ENCODE measurements around the gene NDUFB10. TPM values are rescaled to one million over a fixed set of nuclear protein-coding genes. Genes with fewer than 3 reads are reported as not detected.

The NDUFB10 gene
- total RNA-seq, 4 donors from 2014 or later, result 172 to 215 (median 189) TPM

DNA sequence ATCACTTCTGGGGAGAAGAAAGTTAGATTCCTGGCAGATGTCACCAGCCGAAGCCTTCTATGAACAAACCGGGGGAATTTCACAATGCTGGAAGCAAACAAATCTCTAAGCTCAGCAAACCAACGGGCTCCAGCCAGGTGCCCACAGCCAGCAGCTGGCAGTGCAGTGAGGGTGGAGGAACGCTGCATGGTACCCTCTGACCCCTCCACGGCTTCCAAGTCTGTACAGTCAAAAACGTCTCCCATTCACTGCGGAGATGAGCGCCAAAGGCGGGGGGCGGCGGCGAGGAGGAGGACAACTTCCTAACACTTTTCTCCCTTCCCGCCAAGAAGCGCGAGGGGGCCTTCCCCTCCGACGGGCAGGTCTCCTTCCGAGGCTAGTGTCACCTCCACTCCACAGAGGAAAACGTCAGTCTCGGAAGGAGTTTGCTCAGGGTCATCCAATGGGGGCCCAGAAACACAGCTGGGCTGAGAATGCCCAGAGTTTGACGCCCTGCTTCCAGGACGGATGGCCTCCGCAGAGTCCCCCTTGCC, 49.4 kb downstream of the NDUFB10 start:
- H3K27me3 ChIP-seq, result no peaks in the 10 kb centered on the region
- DNase-seq, result no peak
- peak overlapping the region; percentile 58 to 98 (median 86) for H3K4me3 ChIP-seq
- H3K27ac ChIP-seq, result peak overlapping the region; percentile 79 to 98 (median 96)
- H3K4me1 ChIP-seq, result peaks cover 44 to 66% (median 54%) of the 10 kb centered on the region in 3 donors
- TF ChIP-seq POLR2A (IDR thresholded peaks at IDR 0.05), result no peak
- TF ChIP-seq, protein P1, sequence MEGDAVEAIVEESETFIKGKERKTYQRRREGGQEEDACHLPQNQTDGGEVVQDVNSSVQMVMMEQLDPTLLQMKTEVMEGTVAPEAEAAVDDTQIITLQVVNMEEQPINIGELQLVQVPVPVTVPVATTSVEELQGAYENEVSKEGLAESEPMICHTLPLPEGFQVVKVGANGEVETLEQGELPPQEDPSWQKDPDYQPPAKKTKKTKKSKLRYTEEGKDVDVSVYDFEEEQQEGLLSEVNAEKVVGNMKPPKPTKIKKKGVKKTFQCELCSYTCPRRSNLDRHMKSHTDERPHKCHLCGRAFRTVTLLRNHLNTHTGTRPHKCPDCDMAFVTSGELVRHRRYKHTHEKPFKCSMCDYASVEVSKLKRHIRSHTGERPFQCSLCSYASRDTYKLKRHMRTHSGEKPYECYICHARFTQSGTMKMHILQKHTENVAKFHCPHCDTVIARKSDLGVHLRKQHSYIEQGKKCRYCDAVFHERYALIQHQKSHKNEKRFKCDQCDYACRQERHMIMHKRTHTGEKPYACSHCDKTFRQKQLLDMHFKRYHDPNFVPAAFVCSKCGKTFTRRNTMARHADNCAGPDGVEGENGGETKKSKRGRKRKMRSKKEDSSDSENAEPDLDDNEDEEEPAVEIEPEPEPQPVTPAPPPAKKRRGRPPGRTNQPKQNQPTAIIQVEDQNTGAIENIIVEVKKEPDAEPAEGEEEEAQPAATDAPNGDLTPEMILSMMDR (IDR thresholded peaks at IDR 0.05), result no peak
- WGBS, 2 donors, result 4 to 5% methylated on average over 5 to 13 of the region's 23 CpGs
- H3K36me3 ChIP-seq, result peaks cover 0 to 11% (median 0%) of the 10 kb centered on the region in 3 donors
- intact Hi-C loops (cut with DNase I), result no loop called here
- no peaks in the 10 kb centered on the region for H3K9me3 ChIP-seq

DNA sequence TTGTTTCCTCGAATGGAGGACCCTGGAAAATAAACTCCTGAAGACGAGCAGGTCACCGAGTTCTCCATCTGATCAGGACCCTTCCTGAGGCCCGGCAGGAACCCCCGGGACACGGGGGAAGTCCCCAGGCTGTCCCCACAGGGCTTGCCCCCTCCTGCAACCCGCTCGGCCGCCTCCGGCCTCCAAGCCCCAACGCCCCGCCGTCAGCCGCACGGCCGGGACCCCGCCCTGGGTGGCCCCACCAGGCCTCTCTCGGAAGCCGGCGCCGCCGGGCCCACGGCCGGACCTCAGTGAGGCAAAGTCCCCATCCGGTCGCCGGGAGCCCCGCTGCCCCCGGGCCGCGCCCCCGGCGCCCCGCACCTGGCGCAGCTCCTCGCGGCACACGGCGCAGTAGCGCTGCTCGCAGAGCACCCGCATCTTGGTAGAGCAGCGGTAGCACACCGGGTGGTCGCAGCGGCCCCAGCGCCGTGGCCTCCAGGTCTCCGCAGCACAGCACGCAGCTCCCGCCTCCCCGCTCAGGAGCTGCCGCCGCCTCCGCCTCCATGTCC, 49.9 kb downstream of the NDUFB10 start:
- DNase-seq, result no peak
- intact Hi-C loops (cut with DNase I), result no loop called here
- WGBS, 2 donors, result no CpG with 5 or more reads among the region's 55 CpGs

DNA sequence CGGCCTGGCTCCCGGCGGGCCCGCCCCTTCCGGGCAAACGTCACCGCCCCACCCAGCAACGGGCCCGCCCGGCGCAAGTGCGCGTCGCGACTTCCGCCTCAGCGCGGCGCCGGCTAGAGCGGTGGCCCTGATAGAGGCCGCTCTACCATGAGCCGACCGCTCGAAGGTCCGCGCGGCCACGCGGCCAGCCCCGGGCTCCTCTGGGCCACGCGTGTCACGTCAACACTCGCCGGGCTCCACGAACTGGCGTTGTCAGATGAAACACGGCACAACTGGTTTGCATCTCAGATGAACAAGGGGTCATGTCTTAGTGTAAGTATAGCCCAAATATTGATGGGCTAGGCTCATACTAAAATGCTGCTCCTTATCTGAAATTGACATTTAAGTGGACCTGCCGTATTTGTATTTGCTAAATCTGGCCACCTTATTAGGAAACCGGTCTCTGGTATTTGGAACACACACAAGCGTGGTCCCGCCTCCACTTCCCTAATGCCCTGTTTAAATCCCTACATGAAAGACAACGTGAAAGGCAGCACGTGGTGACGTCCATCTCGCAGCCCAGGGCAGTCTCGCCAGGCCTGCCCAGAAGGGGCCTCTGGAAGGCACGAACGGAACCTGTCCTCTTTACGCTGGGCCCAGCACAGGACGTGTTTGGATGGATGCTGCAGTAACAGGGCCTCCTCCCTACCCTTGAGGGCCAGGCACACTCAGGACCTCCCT, 50.6 kb downstream of the NDUFB10 start, which contains the start of gene ZNF598:
ZNF598 (minus strand) TSS at position 31 of the 720 bp plus-strand sequence.
- no peaks in the 10 kb centered on the region for H3K27me3 ChIP-seq
- TF ChIP-seq POLR2A (IDR thresholded peaks at IDR 0.05), result peak in 3 of 4 donors; percentile 81 to 97 (median 91)
- TF ChIP-seq, protein P1 (IDR thresholded peaks at IDR 0.05), result peak in 1 of 6 experiments; percentile 6
- DNase-seq, result no peak
- H3K4me1 ChIP-seq, result peaks cover 33 to 58% (median 44%) of the 10 kb centered on the region in 3 donors
- WGBS, 2 donors, result 1 to 2% methylated on average over 9 to 16 of the region's 52 CpGs
- H3K27ac ChIP-seq, result peak within 1 kb of the TSS; percentile 94 to 98 (median 96)
- H3K9me3 ChIP-seq, result no peaks in the 10 kb centered on the region
- H3K36me3 ChIP-seq, result peaks cover 0 to 4% (median 0%) of the 10 kb centered on the region in 3 donors
- intact Hi-C loops (cut with DNase I), result no loop called here
- H3K4me3 ChIP-seq, result peak within 1 kb of the TSS; percentile 58 to 98 (median 86)

More for the DNA sequence above, 49.9 kb downstream of the NDUFB10 start:
- peak overlapping the region; percentile 79 to 98 (median 96) for H3K27ac ChIP-seq
- H3K4me1 ChIP-seq, result peaks cover 40 to 60% (median 49%) of the 10 kb centered on the region in 3 donors
- H3K4me3 ChIP-seq, result peak overlapping the region; percentile 58 to 98 (median 86)
- TF ChIP-seq, protein P1 (IDR thresholded peaks at IDR 0.05), result no peak
- no peak for TF ChIP-seq POLR2A (IDR thresholded peaks at IDR 0.05)
- H3K9me3 ChIP-seq, result no peaks in the 10 kb centered on the region
- H3K27me3 ChIP-seq, result no peaks in the 10 kb centered on the region
- H3K36me3 ChIP-seq, result peaks cover 0 to 11% (median 0%) of the 10 kb centered on the region in 3 donors

Small RNA genes lying within 50 kb of the gene (small RNA-seq; reads per million reads assigned to genes)
- gene AC005363.2 (0 reads per million in 4 donors), gene SNORA10 (0 reads per million in 4 donors), gene SNORA64 (0 reads per million in 4 donors)

Other genes with a start within 250 kb of the NDUFB10 start
- 10 to 100 TPM; 30.2 to 57.1 (median 53.6) TPM for gene NME3, start 188.0 kb upstream of the NDUFB10 start, total RNA-seq
- gene EME2, start 186.7 kb upstream of the NDUFB10 start, total RNA-seq, result 10 to 100 TPM in 2 of 4 donors, 1 to 10 TPM in 2; 8.8 to 14.4 (median 10.1) TPM
- 100 to 1,000 TPM in 3 of 4 donors, 10 to 100 TPM in 1; 89.5 to 158 (median 114) TPM for gene MRPS34, start 186.4 kb upstream of the NDUFB10 start, total RNA-seq
- 10 to 100 TPM; 27.8 to 84.5 (median 45.1) TPM for gene SPSB3, start 177.0 kb upstream of the NDUFB10 start, total RNA-seq
- 10 to 100 TPM; 71.4 to 91.5 (median 79.5) TPM for gene NUBP2, start 176.6 kb upstream of the NDUFB10 start, total RNA-seq
- gene IGFALS, start 165.8 kb upstream of the NDUFB10 start, total RNA-seq, result not detected
- 10 to 100 TPM; 30.6 to 56.5 (median 43.4) TPM for gene HAGH, start 132.7 kb upstream of the NDUFB10 start, total RNA-seq
- 10 to 100 TPM; 34.3 to 52.3 (median 46.9) TPM for gene FAHD1, start 132.3 kb upstream of the NDUFB10 start, total RNA-seq
- gene MEIOB, start 87.4 kb upstream of the NDUFB10 start, total RNA-seq, result under 1 TPM in 1 of 4 donors, not detected in 3; 0.76 TPM
- gene HS3ST6, start 41.1 kb upstream of the NDUFB10 start, total RNA-seq, result 1 to 10 TPM; 1.6 to 9.9 (median 6.3) TPM
- gene MSRB1, start 16.3 kb upstream of the NDUFB10 start, total RNA-seq, result 10 to 100 TPM; 20.1 to 36.4 (median 21.0) TPM
- gene RPL3L, start 4.8 kb upstream of the NDUFB10 start, total RNA-seq, result not detected
- gene RPS2, start 5.3 kb downstream of the NDUFB10 start, total RNA-seq, result 1,000 to 10,000 TPM; 1,980 to 2,837 (median 2,292) TPM
- gene RNF151, start 7.3 kb downstream of the NDUFB10 start, total RNA-seq, result not detected
- gene TBL3, start 12.5 kb downstream of the NDUFB10 start, total RNA-seq, result 10 to 100 TPM; 32.7 to 48.2 (median 36.7) TPM
- gene NOXO1, start 21.9 kb downstream of the NDUFB10 start, total RNA-seq, result 1 to 10 TPM in 2 of 4 donors, under 1 TPM in 2; 0.38 to 4.2 (median 1.8) TPM
- gene GFER, start 24.7 kb downstream of the NDUFB10 start, total RNA-seq, result 10 to 100 TPM in 2 of 4 donors, 1 to 10 TPM in 2; 5.6 to 30.4 (median 13.6) TPM
- 1 to 10 TPM in 2 of 4 donors, under 1 TPM in 1, not detected in 1; 0.38 to 1.0 (median 1.0) TPM for gene SYNGR3, start 30.4 kb downstream of the NDUFB10 start, total RNA-seq
- 10 to 100 TPM; 31.3 to 56.1 (median 40.9) TPM for gene ZNF598, start 50.3 kb downstream of the NDUFB10 start, total RNA-seq
- under 1 TPM in 1 of 4 donors, not detected in 3; 0.48 TPM for gene NPW, start 60.2 kb downstream of the NDUFB10 start, total RNA-seq
- 10 to 100 TPM; 11.6 to 31.7 (median 16.5) TPM for gene NHERF2, start 67.4 kb downstream of the NDUFB10 start, total RNA-seq
- gene NTHL1, start 88.3 kb downstream of the NDUFB10 start, total RNA-seq, result 10 to 100 TPM in 2 of 4 donors, 1 to 10 TPM in 2; 7.8 to 26.0 (median 10.0) TPM
- 10 to 100 TPM; 22.8 to 79.7 (median 41.2) TPM for gene TSC2, start 88.4 kb downstream of the NDUFB10 start, total RNA-seq
- gene PKD1, start 176.4 kb downstream of the NDUFB10 start, total RNA-seq, result 100 to 1,000 TPM in 1 of 4 donors, 10 to 100 TPM in 3; 34.1 to 123 (median 64.1) TPM
- gene RAB26, start 189.1 kb downstream of the NDUFB10 start, total RNA-seq, result 1 to 10 TPM in 2 of 4 donors, under 1 TPM in 2; 0.26 to 4.2 (median 0.99) TPM
- 10 to 100 TPM; 46.9 to 79.6 (median 73.2) TPM for gene TRAF7, start 196.2 kb downstream of the NDUFB10 start, total RNA-seq
- under 1 TPM in 2 of 4 donors, not detected in 2; 0.04 to 0.38 TPM for gene CASKIN1, start 237.1 kb downstream of the NDUFB10 start, total RNA-seq
- gene MLST8, start 245.9 kb downstream of the NDUFB10 start, total RNA-seq, result 10 to 100 TPM; 33.1 to 48.8 (median 42.8) TPM

Measured in esophagus squamous epithelium (tissue), 5 donors.